HG02642 (cell line): Measurements from ENCODE around the gene RAB14.

Source experiments
- ATAC-seq: cut with Tn5 transposase; IDR thresholded peaks from one replicate; pipeline ENCODE4 v1.9.1; 2021; ENCODE audit warnings: mild to moderate bottlenecking; ENCODE audit not compliant: unreplicated experiment, poor library complexity

The RAB14 gene

GRCh38 chr9:121220996-121221663, 19.5 kb upstream of the RAB14 start:
- ATAC-seq = no peak

GRCh38 chr9:121219530-121219929, 17.9 kb upstream of the RAB14 start:
- ATAC-seq = no peak

GRCh38 chr9:121218357-121219027, 16.8 kb upstream of the RAB14 start:
- ATAC-seq = no peak

- peak; percentile 74 for ATAC-seq
Measured at GRCh38 chr9:121217609-121218292, 16.1 kb upstream of the RAB14 start.

GRCh38 chr9:121216271-121216805, 14.7 kb upstream of the RAB14 start:
- no peak for ATAC-seq

GRCh38 chr9:121214005-121214404, 12.3 kb upstream of the RAB14 start:
- no peak for ATAC-seq

- ATAC-seq = no peak
Measured at GRCh38 chr9:121213136-121213806, 11.6 kb upstream of the RAB14 start.

- ATAC-seq = no peak
Measured at GRCh38 chr9:121210536-121210935, 8.9 kb upstream of the RAB14 start.

GRCh38 chr9:121207371-121207940, 5.8 kb upstream of the RAB14 start:
- ATAC-seq = peak; percentile 74

GRCh38 chr9:121206516-121207370, 5.1 kb upstream of the RAB14 start:
- peak; percentile 34 for ATAC-seq

GRCh38 chr9:121204611-121205010, 2.9 kb upstream of the RAB14 start:
- no peak for ATAC-seq

GRCh38 chr9:121204121-121204520, 2.5 kb upstream of the RAB14 start:
- no peak for ATAC-seq

- peak; percentile 35 for ATAC-seq
Measured at GRCh38 chr9:121201045-121201737, 478 bp downstream of the RAB14 start.

- no peak for ATAC-seq
Measured at GRCh38 chr9:121200356-121200755, 1.3 kb downstream of the RAB14 start.

- no peak for ATAC-seq
Measured at GRCh38 chr9:121199921-121200320, 1.7 kb downstream of the RAB14 start.

GRCh38 chr9:121198512-121199042, 3.1 kb downstream of the RAB14 start:
- ATAC-seq = no peak

GRCh38 chr9:121197132-121197531, 4.5 kb downstream of the RAB14 start:
- no peak for ATAC-seq

GRCh38 chr9:121196389-121196788, 5.3 kb downstream of the RAB14 start:
- ATAC-seq = no peak

- ATAC-seq = no peak
Measured at GRCh38 chr9:121194730-121195129, 6.9 kb downstream of the RAB14 start.
